ENCODE results near the gene DUSP22. TPM values are rescaled to one million over a fixed set of nuclear protein-coding genes. Genes with fewer than 3 reads are reported as not detected.

The DUSP22 gene
- total RNA-seq, 1 experiment from 2014 or later, result 34.8 TPM

- no peak overlapping the region for H3K4me3 ChIP-seq (ENCODE audit: low read depth in 2 of 2, low read length in 2 of 2)
- POLR2A ChIA-PET, result no interaction called here
- BruUV-seq (replicated peaks), result no TSS peak
- no peaks in the 10 kb centered on the region for H3K27me3 ChIP-seq (ENCODE audit: control insufficient read depth, insufficient read depth, low read length)
- H3K9me3 ChIP-seq (ENCODE audit: control insufficient read depth, insufficient read depth, low read depth, low read length), result no peaks in the 10 kb centered on the region
- no peak overlapping the region for H3K27ac ChIP-seq (ENCODE audit: low read length)
- TF ChIP-seq TCF7L2 (IDR thresholded peaks at IDR 0.05; ENCODE audit: low read depth, low read length) (no peak), SIN3A (IDR thresholded peaks at IDR 0.05; ENCODE audit: borderline replicate concordance, insufficient read depth, low read depth, low read length) (no peak), REST (IDR thresholded peaks at IDR 0.05; ENCODE audit: insufficient read depth in 1 of 2, low read depth in 2 of 2, low read length in 1 of 2) (no peak), POLR2AphosphoS5 (IDR thresholded peaks at IDR 0.05; ENCODE audit: low read depth, low read length) (no peak), CTCF (IDR thresholded peaks at IDR 0.05) (no peak)
- no peaks in the 10 kb centered on the region for H3K4me1 ChIP-seq (ENCODE audit: control insufficient read depth, insufficient read depth, low read length)
- no peak for ATAC-seq
- intact Hi-C loops (cut with micrococcal nuclease; ENCODE audit: unreplicated experiment) (no loop called here), in situ Hi-C loops (cut with HindIII; ENCODE audit: low pct_unique_long_range_greater_than_20kb, low sequenced_read_pairs) (no loop called here)
- DNase-seq (ENCODE audit: low read depth, low spot score), result no peak
- CTCF ChIA-PET, result no interaction called here
- H3K36me3 ChIP-seq (ENCODE audit: control insufficient read depth, insufficient read depth, low read length), result no peaks in the 10 kb centered on the region
Observed at GRCh38 chr6:313087-313486, 20.8 kb downstream of the DUSP22 start.

GRCh38 chr6:313917-314316 lies 21.6 kb downstream of the DUSP22 start:
- CTCF ChIA-PET, result no interaction called here
- POLR2A ChIA-PET, result no interaction called here
- Histone ChIP-seq H3K4me1 (ENCODE audit: control insufficient read depth, insufficient read depth, low read length) (no peaks in the 10 kb centered on the region), H3K27ac (ENCODE audit: low read length) (no peak overlapping the region), H3K27me3 (ENCODE audit: control insufficient read depth, insufficient read depth, low read length) (no peaks in the 10 kb centered on the region), H3K4me3 (ENCODE audit: low read depth in 2 of 2, low read length in 2 of 2) (no peak overlapping the region), H3K9me3 (ENCODE audit: control insufficient read depth, insufficient read depth, low read depth, low read length) (no peaks in the 10 kb centered on the region), H3K36me3 (ENCODE audit: control insufficient read depth, insufficient read depth, low read length) (no peaks in the 10 kb centered on the region)
- intact Hi-C loops (cut with micrococcal nuclease; ENCODE audit: unreplicated experiment), result no loop called here
- ATAC-seq (no peak; the same call in 1 of the 2 replicates), DNase-seq (ENCODE audit: low read depth, low spot score) (no peak)
- TF ChIP-seq SIN3A (IDR thresholded peaks at IDR 0.05; ENCODE audit: borderline replicate concordance, insufficient read depth, low read depth, low read length) (no peak), TCF7L2 (IDR thresholded peaks at IDR 0.05; ENCODE audit: low read depth, low read length) (no peak), POLR2AphosphoS5 (IDR thresholded peaks at IDR 0.05; ENCODE audit: low read depth, low read length) (no peak), REST (IDR thresholded peaks at IDR 0.05; ENCODE audit: insufficient read depth in 1 of 2, low read depth in 2 of 2, low read length in 1 of 2) (no peak), CTCF (IDR thresholded peaks at IDR 0.05) (no peak)
- in situ Hi-C loops (cut with HindIII; ENCODE audit: low pct_unique_long_range_greater_than_20kb, low sequenced_read_pairs), result no loop called here
- no TSS peak for BruUV-seq (replicated peaks)
